NCI-H128 (cell line): Measurements from ENCODE around the gene TMEM72.

Experiments
- DNase-seq: peaks from one replicate; lab custom pipeline; 2025; ENCODE audit not compliant: unreplicated experiment; lab: John Stamatoyannopoulos, UW

TMEM72 gene

DNA sequence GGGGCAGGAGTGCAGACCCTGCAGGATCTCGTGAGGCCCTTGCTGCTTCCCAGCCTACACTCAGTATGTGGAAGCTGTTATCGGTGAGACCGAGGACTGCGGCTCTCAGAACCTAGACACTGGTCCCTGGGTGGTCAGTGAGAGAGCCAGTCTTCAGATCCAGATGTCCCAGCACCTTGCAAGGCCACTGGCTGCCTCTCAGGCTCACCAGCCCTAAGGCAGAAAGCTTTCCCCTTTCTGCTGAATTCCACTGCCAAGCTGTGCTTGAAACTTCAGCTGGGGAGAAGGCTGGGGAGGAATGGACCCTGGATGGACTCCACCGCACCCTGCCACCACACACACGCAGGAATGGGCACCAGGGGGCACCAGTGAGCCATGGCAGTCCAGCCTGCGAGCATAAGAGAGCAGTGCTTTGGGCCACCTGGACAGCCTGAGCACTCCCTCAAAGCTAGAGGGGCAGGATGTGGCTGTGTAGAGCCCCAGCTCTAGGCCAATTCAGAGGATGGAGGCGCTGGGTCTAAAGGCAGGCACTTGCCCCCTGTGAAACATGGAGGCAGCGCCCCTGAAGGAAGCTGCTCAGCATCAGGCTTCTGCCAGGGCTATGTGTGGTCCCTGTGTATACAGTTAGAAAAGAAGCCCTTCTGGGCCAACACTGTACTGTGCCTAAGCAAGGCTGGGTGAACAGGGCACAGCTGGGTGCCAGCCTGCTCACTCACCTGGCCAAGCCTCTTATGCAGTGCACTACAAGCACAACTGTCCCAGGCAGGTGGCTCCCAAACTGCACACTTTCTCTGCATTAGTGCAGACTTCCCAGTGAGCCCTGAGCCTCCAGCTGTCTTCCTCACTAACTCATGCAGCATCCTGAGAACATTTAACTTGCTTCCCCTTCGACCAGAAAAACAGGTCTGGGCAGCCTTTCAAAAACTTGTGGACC is 21.6 kb downstream of the TMEM72 start:
- peak; percentile 42 for DNase-seq

DNA sequence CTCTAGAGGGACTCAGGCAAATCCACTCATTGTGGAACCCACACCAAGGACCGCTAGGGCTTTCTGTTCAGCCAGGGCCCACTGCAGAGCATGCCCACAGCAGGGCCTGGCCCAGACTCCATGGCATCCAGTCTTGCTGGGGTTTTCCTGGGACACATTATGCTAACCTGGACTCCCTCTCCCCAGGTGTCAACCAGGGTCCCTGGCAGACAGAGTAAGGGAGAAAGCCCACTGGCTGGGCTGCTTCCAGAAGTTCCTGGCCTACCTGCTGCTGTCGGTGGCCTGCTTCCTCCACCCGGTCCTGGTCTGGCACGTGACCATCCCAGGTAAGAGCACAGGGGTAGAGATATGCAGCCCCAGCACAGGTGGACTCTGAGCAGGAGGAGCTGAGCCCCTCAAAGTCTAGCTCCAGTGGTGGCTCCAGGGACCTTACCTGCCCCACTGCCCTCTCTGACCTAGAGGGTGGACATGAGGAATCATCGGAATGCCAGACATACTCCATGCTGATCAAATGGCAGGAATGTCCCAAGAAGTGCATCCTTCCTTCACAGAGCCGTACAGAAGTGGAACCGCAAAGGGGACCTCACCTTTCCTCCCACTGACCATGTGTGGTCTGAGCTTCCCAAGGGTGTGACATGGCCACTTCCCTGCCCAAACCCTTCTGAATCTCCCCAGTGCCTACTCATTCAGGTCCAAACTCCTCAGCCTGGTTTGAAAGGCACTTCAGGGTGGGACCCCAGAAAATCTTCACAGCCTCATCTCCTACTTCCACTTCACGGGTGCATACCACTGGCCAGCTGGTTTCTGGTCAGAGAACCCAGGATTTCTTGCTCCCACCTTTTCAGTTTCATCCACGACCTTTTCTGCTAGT is 22.5 kb downstream of the TMEM72 start:
- no peak for DNase-seq

DNA sequence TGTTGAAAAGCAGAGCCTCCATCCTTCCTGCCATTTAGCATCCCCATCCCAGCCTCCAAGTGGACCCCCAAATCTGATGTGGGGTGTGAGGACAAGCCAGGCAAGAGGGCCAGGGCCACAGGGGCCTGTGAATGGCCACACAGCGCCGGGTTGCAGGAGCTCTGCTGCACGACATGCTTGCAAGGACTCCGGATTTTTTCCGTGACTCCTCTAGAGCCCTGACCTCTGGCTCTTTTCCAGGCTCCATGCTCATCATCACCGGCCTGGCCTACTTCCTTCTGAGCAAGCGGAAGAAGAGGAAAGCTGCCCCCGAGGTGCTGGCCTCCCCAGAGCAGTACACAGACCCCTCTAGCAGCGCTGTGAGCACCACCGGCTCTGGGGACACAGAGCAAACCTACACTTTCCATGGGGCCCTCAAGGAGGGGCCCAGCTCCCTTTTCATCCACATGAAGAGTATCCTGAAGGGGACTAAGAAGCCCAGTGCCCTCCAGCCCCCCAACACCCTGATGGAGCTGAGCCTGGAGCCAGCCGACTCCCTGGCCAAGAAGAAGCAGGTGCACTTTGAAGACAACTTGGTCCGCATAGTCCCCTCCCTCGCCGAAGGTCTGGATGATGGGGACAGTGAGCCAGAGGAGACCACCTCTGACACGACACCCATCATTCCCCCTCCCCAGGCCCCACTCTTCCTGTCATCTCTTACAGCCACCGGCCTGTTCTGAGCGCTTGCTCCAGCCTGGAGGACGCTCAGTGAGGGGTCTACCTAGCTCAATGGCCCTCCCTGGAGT is 23.5 kb downstream of the TMEM72 start:
- DNase-seq = no peak

DNA sequence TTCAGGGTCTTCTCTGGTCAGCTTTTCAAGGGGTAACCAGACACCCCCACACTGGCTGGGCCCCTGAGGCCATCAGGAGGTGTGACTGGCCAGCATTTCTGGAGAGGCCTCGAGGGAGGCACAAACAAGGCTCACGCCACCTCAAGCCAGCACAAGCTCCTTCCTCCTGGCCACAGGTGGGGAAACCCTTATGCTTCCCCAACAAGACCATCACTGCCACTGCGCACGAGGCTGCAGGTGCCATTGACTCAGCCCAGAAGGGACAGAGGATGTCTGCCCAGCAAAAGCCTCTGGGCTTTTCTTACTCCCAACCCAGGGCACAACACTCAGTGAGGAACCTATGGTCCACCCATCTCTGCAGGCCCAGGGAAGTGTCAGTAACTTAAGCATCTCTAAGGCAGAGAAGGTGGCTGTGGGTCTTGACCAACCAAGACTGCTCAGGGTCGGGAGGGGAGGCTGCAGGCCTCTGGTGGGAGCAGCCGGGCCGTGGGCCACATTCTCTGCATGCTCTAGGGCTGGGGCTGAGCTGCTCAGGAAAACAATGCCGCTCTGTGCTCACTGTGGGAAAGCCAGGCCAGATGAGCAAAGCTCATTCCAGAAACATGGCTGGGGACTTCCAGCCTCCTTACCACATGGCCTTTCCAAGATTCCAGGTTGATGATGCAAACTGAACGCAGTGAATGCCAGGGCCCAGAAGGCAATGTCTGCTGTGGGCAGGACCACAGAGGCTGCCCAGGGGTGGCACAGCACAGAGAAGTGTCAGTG is 24.2 kb downstream of the TMEM72 start:
- no peak for DNase-seq

DNA sequence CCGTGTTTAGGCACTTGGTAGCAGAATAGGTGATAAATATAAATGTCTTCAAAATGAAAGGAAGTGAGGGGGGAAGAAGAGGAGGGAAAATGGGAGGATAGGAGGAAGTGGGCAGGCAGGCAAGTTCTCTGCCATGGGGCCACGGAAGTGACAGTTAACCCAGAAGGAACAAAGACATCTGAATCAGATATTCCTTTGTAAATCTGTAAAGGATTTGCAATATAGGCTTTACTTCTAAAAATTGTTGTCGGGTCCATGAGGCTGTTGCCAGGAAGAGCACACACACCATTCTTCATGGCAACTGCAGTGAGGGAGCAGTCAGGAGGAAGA is 24.8 kb downstream of the TMEM72 start:
- DNase-seq = no peak

DNA sequence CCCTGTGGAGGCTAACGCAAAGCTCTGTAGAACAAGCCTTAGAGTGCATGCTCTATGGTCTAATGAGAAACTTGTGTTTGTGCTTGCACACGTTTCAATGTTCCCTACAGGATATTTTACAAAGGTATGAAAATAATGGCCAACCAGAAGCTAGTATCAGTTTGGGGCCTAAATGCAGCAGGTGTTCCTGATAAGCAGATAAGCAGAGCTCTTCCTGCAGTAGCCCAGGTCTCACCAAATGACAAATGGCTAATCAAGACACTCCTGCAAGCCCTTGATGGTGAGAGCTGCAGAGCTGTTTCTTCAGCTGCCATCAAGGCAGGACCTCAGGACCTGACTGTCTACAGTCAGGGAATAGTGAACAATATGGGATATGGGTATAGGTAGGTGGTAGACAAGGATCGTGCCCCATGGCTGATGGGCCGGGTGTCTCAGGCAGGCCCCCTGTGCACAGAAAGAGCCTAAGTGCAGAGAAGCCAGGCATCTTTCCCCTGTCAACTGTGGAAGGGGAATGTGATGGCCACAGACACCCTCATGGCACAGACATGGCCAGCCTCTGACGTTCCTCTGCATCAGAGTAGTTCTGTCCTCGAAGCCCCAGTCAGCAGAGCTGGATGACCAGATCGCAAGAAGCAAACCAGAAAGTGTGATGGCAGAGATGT is 25.3 kb downstream of the TMEM72 start:
- DNase-seq = no peak

DNA sequence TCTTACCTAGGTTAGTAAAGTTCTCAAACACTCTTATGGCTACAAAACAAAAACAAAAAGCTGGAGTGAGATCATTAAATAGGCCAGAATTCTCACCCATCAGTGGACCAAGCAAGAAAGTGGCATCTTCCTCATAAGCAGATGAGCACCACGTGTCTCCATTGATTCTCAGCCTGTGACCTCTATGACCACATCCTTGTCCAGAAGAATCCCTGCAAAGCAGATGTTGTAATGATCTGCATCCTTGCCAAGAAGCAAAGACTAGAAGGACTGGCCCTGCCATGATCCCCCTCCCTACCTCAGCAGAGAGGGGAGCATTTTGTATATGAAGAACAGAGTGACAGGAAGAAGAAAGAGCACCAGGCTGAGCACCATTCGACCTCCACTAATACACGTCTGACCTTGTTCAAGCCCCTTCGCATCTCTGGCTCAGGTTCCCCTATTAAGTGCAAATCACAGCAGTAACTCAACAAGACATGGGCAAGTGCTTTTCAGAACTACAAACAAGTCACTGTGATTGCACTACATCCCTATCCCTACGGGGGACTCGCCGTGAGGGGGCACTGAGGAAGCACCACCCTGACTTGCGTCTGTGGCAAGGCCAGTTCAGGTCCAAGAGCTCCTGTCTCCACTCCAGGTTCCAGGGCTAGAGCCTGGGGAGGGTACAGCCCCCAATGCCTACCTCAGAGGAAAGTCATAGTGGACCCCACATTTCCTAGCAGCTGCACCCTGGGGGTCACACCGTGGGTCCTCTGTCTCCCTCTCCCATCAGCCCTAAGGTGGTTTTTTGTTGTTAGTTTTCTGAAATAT is 26.3 kb downstream of the TMEM72 start:
- DNase-seq = no peak

DNA sequence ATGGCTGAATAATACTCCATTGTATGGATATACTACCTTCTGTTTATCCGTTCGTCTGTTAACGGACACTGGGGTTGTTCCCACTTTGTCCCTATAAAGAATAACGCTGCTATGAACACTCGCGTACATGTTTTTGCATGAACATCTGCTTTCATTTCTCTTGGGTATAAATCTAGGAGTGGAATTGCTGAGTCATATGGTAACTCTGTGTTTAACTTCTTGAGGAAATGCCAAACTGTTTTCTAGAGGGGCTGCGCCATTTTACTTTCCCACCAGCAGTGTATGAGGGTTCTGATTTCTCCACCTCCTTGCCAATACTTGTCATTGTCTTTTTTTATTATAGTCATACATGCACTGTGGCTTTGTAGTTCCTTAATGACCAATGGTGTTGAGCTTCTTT is 27.8 kb downstream of the TMEM72 start:
- DNase-seq = no peak

DNA sequence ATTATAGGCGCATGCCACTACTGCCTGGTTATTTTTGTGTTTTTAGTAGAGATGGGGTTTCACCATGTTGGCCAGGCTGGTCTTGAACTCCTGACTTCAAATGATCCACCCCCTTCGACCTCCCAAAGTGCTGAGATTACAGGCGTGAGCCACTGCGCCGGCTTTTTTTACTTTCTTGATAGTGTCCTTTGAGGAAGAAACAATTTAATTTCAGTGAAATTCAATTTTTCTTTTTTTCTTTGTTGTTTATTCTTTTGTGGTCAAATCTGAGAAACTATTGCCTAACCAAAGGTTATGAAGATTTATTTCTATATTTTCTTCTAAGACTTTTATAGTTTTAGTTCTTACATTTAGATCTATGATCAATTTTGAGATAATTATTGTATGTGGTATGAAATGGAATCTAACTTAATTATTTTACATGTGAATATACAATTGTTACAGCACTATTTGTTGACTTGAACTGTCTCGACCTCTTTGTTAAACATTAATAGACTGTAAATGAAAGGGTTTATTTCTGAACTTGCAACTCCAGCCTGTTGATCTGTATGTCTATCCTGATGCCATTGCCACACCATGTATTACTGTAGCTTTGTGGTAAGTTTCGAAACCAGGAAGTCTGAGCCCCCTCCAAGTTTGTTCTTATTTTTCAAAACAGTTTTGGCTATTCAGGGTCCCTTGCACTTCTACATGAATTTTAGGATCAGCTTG is 28.7 kb downstream of the TMEM72 start:
- DNase-seq = no peak

DNA sequence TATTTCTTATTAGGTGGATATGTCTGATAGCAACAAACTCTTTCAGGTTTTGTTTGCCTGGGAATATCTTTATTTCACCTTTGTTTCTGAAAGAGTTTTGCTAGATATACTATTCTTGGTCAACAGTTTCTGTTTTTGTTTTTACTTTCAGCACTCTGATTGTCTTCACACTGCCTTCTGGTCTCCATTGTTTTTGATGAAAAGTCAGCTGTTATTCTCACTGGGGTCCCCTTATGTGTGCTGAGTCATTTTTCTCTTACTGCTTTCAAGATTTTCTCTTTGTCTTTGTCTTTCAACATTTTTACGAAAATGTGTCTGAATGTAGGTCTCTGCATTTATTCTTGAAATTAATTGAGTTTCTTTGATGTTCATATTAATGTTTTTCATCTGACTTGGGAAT is 33.2 kb downstream of the TMEM72 start:
- DNase-seq = no peak

DNA sequence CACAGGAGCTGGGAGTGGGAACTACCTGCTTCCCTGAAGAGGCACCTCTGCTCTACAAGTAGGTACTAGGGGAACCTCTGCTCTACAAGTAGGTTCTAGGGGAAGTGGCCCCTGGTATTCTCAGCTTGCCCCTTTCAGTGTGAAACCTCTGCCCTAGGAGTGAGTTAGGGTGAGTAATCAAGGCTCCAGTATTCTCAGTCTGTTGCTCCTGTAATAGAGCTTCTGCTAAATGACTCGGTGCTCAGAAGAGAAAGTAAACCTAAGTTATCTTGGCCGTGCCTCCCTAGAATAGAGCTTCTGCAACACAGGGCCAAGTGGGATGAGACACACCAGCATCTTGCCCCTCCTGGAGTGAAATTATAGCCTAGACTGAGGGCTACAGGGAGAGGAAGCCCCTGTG is 35.1 kb downstream of the TMEM72 start:
- no peak for DNase-seq

DNA sequence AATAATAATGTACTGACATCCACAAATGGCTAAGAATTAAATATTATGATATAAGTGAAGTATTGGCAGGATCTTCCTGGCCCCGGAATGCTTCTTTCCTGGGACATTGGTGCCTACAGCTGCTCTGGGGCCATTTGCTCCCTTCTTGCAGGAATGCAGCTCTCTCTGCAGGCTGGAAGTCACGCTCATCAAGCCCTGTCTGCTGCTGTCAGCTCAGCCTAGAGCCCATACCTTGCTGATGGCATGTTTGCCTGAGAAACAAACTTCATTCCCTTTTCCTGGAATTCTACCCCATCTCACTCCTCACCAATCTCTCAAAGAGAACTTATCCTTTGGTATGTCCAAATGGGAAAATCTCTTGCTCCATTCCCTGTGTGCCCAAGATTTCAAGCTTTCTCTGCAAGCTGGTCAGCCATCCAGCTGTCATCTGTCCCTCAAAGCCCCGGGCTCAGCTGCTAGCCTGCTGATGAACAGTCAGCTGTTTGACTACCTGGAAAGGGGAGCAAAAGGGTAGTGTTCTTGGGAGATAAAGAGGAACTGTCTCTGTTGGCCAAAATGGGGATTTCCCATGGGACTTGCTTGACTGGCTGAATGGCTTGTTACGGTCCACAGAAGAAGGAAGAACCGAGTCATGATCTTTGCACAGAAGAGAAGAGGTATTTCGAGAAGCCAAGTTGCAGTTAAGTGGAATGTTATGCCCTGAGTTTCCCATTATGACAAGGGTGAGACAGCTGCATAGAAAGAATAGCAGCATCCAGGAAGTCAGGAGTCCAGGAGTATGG is 36.4 kb downstream of the TMEM72 start:
- no peak for DNase-seq

DNA sequence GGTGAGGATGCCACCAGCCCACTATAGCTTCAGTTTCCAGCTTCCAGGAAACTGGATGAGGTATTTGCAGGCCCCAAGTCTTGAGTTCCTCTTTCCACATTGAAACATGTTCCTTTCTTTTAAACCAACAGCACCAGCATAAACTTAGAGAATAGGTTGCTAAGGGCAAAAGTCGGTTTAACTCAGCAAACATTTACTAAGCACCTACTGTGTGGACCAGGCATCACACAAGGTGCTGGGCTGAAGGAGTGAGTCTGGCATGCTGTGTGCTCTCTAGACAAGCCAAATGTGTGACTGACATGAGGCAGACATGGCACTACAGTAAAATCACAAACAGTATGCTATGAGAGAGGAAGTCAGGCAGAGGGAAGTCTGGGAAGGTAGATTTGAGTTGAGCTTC is 37.5 kb downstream of the TMEM72 start:
- no peak for DNase-seq

DNA sequence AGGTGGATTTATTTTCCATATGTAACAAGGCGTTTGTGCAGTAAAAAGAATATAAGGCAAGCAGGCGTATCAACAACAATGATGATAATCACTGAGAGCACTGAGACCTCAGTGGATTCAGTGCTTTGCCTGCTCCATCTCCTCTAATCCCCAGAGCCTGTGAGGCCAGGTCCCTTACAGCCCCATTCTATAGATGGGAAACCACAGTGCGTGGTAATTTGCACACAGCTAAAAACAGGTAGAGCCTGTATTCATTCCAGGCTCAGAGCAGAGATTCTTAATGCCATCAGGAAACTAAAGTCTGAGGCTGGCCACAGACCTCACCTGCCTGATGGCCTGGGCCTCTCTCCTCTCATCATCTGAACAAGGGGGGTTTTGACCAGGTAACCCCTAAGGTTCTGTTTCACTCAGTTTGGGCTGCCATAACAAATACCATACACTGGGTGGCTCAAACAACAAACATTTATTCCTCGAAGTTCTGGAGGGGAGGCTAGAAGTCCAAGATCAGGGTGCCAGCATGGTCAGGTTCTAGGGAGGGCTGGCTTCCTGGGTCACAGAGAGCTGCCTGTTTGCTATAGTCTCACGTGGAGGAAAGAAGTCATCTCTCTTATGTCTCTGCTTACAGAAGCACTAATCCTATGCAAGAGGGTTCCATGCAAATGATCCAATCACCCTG is 38.1 kb downstream of the TMEM72 start:
- DNase-seq = no peak

DNA sequence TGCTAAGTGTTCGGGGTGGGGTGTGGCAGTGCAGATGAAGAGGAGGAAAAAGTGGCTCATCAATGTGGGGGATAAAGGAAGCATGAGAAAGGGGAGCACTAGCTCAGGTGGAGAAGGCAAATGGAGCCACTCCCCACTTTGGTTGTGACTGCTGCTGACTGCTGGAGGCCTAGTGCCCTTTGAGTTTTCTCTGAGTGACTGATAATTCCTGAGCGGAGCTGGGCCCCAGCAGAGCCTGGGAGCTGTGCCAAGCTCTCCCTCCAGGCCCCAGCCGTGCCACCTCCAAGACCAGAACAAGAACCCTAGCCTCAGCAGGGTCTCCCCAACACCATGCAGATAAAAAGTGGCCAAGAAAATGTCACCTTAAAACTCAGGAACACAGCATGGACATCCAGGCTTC is 38.8 kb downstream of the TMEM72 start:
- no peak for DNase-seq

DNA sequence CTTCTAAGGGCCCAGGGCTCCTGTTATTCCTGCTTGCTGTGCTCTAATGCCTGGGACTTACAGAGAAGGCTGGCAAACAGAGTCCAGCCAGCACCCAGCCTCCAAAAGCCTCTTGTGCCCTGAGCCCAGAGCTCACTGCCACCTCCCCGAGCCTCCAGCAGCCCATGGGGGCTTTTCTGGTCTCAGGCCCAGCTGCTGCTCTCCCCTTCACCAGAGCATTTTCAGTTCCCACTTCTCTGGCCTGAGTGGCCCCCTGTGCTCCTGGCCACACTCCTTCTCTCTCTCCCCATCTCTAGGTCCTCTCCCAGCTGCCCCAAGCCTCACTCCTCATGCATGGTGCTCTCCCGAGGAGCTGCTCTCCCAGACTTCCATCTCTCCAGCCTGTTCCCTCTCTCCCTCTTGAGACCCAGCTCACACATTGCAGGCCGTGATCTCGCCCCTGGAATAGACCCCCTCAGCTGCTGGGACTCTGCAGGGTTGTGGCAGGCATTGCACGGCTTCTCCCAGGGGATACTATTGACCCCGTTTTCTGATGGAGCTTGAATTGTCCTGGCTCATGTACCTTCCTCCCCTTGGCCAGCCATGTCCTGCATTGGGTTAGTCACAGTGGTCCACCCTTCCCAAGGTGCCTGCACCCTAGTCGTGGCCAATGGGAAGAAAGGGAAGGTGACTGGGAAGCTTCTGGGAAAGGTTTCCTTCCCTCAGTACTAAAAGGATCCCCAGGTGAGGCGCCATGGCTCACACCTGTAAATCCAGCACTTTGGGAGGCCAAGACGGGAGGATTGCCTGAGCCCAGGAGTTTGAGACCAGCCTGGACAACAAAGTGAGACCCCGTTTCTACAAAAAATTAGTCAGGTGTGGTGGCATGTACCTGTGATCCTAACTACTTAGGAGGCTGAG is 39.4 kb downstream of the TMEM72 start:
- no peak for DNase-seq
